Right lobe of liver (tissue), 6 donors: ENCODE results near the gene HOXA2. TPM values are rescaled to one million over a fixed set of nuclear protein-coding genes. Genes with fewer than 3 reads are reported as not detected.
A peak's percentile ranks its signal among the peaks of the same experiment; 100 is the strongest.

Experiments used
- ATAC-seq, 4 donors: fragments of 200-7000 bp; cut with Tn5 transposase; one replicate each; pipeline ENCODE4 v1.9.1; 2020; ENCODE audit warnings: mild to moderate bottlenecking in 4 of 4, moderate library complexity in 4 of 4
- DNase-seq, 3 donors: peaks; one replicate each; pipeline ENCODE4 v3.0.0-alpha.2; 2020
- H3K27ac ChIP-seq, 3 donors: fragments of 200-600 bp; one replicate each; pipeline ENCODE4 v1.8.0; 2022
- H3K27me3 ChIP-seq, 2 donors: fragments of 200-600 bp; one replicate each; pipeline ENCODE4 v1.8.0; 2022
- H3K36me3 ChIP-seq, 4 donors: fragments of 200-600 bp; sonication (generic) in 1 of 4; one replicate each; pipeline versions ENCODE4 v1.5.1 to v1.8.0; 2017 to 2022; ENCODE audit warnings: control low read depth in 1 of 4
- H3K4me1 ChIP-seq, 4 donors: fragments of 200-600 bp; sonication (generic) in 1 of 4; one replicate each; pipeline versions ENCODE4 v1.5.1 to v1.8.0; 2017 to 2022; ENCODE audit warnings: control low read depth in 1 of 4
- H3K4me3 ChIP-seq, 3 donors: fragments of 200-600 bp; one replicate each; pipeline ENCODE4 v1.8.0; 2022
- H3K9me3 ChIP-seq, 4 donors: fragments of 200-600 bp; sonication (generic) in 1 of 4; one replicate each; pipeline versions ENCODE4 v1.5.1 to v1.8.0; 2017 to 2022; ENCODE audit warnings: control low read depth in 1 of 4
- POLR2A ChIP-seq: fragments of 450-650 bp; IDR thresholded peaks from one replicate; pipeline ENCODE4 v1.6.1; 2017; ENCODE audit warnings: antibody characterized with exemption, mild to moderate bottlenecking
- WGBS: methylation state at CpG from one replicate; pipeline ENCODE4 v1.1.6; 2018; ENCODE audit warnings: low coverage, low lambda C conversion rate; ENCODE audit not compliant: insufficient coverage; ENCODE audit errors: missing lambda C conversion rate; 5-methylcytosine and 5-hydroxymethylcytosine counted together
- intact Hi-C, 2 donors: fragments of 100-400 bp; cut with DNase I; formaldehyde crosslinking; loops; one replicate each; pipeline versions ENCODE4 v1.11.2 to v1.14.1; 2022
- total RNA-seq, 6 experiments: library from RNA; depleted of rRNA in 2 of 6; stranded (reverse); fragments of >200 nt in 2 of 6; fragmentation: NEBNext Ultra II Directional in 3 of 6; extraction: Animal tissue kit (Norgen Biotek cat#: 25700) in 3 of 6; gene quantifications; one replicate each; pipeline versions ENCODE4 v1.1.0 to v1.2.4, GENCODE V29; 2016 to 2023
- TF ChIP-seq, protein P1 (sequence below), 4 donors: fragments of 200-600 bp in 3 of 4; fragments of 450-650 bp in 1 of 4; IDR thresholded peaks; one replicate each; pipeline versions ENCODE4 v1.5.1 to v1.8.0; 2016 to 2022; ENCODE audit warnings: antibody characterized with exemption in 4 of 4, mild to moderate bottlenecking in 2 of 4
- donor health status: DM: no; HTN: yes; CAD: no.
- donor health status: DM: no; HTN: no; CAD: no.
- donor health status: DM: no; HTN: no; CAD: no.
- donor health status: DM: no; HTN: yes; CAD: no.
- donor health status: DM: no; HTN: yes; CAD: no.

The HOXA2 gene
- total RNA-seq, 6 experiments from 2014 or later: 0.16 to 0.19 (median 0.17) TPM; not detected in 3

DNA sequence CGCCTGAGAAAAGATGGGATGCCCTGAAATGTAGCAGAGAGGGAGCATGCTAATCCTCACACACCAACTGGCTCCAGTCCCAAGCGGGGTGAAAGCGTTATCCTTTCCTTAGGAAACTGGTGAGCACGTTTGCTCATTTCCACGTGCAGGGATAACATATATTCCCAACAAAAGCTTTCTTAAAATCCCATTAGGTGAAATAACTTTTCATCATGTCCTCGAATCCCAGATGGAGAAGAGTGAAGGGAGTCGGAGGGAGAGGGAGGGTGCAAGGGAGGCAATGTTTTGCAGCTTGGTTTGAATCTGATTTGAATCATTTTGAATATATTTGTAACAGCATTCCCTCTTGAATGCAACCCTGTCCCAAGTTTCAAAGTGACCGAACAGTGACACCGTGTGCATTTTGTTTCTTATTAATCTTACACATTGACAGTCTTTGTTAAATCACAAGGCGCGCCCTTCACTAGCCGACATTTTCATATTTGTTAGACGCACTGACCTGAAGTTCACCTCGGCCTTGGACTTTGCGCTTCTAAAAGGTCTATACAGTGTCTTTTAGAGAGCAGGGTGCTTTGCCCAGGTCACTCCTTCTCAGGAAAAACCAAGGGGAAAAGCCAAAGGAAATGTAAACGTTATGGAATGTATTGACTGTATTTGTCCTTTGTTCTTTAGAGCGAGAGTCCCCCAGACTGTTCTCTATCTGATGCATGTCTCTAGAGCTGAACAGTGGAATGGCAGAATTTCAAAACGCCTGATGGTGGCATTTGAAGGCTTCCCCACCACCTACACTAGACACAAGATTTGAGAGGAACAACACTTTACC, 31.1 kb upstream of the HOXA2 start:
- Histone ChIP-seq H3K9me3 (no peaks in the 10 kb centered on the region), H3K27ac (no peak overlapping the region), H3K4me3 (no peak overlapping the region), H3K27me3 (peaks cover 0 to 31% of the 10 kb centered on the region in 2 donors), H3K4me1 (no peaks in the 10 kb centered on the region), H3K36me3 (no peaks in the 10 kb centered on the region)
- DNase-seq (no peak), ATAC-seq (no peak)
- TF ChIP-seq POLR2A: no peak
- TF ChIP-seq, protein P1, sequence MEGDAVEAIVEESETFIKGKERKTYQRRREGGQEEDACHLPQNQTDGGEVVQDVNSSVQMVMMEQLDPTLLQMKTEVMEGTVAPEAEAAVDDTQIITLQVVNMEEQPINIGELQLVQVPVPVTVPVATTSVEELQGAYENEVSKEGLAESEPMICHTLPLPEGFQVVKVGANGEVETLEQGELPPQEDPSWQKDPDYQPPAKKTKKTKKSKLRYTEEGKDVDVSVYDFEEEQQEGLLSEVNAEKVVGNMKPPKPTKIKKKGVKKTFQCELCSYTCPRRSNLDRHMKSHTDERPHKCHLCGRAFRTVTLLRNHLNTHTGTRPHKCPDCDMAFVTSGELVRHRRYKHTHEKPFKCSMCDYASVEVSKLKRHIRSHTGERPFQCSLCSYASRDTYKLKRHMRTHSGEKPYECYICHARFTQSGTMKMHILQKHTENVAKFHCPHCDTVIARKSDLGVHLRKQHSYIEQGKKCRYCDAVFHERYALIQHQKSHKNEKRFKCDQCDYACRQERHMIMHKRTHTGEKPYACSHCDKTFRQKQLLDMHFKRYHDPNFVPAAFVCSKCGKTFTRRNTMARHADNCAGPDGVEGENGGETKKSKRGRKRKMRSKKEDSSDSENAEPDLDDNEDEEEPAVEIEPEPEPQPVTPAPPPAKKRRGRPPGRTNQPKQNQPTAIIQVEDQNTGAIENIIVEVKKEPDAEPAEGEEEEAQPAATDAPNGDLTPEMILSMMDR (IDR thresholded peaks at IDR 0.05): no peak
- 30% methylated on average over 18 of the region's 18 CpGs for WGBS
- intact Hi-C loops: no loop called here

DNA sequence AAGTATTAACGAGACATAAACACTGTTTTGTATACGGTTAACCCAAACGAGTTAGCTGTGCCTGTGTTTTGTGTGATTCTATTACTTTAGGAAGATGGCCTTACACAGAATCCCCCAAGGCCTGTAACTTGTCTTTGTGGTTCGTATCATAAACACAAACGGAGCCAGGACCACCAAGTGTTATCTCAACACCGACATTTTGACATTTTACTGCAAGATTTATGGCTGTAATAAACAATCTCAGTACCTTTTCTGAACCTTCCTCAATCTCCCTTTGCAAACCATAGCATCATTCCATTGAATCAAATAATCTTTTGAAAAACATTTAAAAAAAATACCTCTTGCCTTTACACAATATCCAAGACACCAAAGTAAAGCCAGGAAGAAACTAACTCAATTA, 30.5 kb upstream of the HOXA2 start:
- Histone ChIP-seq H3K36me3 (no peaks in the 10 kb centered on the region), H3K27me3 (peaks cover 0 to 27% of the 10 kb centered on the region in 2 donors), H3K27ac (no peak overlapping the region), H3K9me3 (no peaks in the 10 kb centered on the region), H3K4me3 (no peak overlapping the region), H3K4me1 (no peaks in the 10 kb centered on the region)
- intact Hi-C loops: no loop called here
- no peak for ATAC-seq
- DNase-seq: no peak
- TF ChIP-seq POLR2A: no peak
- TF ChIP-seq, protein P1 (IDR thresholded peaks at IDR 0.05): no peak
- 30% methylated on average over 6 of the region's 6 CpGs for WGBS

DNA sequence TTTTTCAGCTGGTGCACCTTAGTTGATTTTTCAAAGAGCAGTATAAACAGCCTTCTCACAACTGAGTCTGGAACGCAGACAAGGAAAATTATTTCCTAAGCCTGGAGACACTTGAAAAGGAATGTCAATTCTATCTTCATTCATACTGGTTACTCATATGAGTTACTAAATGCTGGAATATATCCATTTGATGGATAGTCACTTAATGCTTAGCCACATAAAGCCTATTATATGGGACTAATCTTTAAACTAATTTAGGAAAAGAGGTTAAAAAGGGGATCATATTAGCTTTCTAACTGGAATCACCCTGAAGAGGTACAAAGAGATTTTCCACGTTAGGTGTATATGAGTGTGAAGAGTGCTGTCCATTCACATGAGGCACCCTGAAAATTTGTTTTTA, 29.7 kb upstream of the HOXA2 start:
- peaks cover 0 to 27% of the 10 kb centered on the region in 2 donors for H3K27me3 ChIP-seq
- intact Hi-C loops: no loop called here
- DNase-seq: no peak
- WGBS: 27% methylated on average over 2 of the region's 2 CpGs
- no peak overlapping the region for H3K27ac ChIP-seq
- no peak overlapping the region for H3K4me3 ChIP-seq
- TF ChIP-seq, protein P1 (IDR thresholded peaks at IDR 0.05): no peak
- TF ChIP-seq POLR2A: no peak
- H3K9me3 ChIP-seq: no peaks in the 10 kb centered on the region
- H3K4me1 ChIP-seq: no peaks in the 10 kb centered on the region
- H3K36me3 ChIP-seq: no peaks in the 10 kb centered on the region
- no peak for ATAC-seq

DNA sequence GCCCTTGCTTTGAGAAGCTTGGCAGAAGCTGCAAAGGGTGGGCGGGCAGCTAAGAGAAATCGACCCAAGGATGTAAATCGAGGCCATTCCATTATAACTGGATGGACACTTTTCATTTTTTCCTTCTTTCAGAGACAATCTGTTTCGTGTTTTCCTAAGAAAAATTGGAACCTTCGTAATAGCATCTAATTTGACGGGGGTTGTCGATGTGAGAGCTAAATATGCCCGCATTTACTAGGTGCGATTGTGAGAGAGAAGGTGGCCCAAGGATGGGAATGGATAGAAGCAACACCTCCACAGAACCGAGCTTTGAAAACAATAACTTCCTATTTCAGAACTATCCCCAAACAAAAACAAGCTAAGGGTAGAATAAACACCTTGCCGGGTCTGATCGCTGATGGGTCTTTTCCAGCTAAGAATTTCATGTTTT, 28.9 kb upstream of the HOXA2 start:
- Histone ChIP-seq H3K9me3 (no peaks in the 10 kb centered on the region), H3K4me3 (peak overlapping the region; percentile 35 to 54 (median 41)), H3K4me1 (no peaks in the 10 kb centered on the region), H3K27me3 (peaks cover 0 to 27% of the 10 kb centered on the region in 2 donors), H3K27ac (peak overlapping the region in 2 of 3 donors; percentile 57 to 59), H3K36me3 (no peaks in the 10 kb centered on the region)
- DNase-seq (no peak), ATAC-seq (no peak)
- intact Hi-C loops: no loop called here
- 19% methylated on average over 12 of the region's 12 CpGs for WGBS
- TF ChIP-seq POLR2A: no peak
- TF ChIP-seq, protein P1 (IDR thresholded peaks at IDR 0.05): no peak
